ENCODE measurements around the gene OTOGL.

GRCh38 chr12:80116735-80117134 is 17.4 kb downstream of the OTOGL start:
- TF ChIP-seq POLR2AphosphoS5 (IDR thresholded peaks at IDR 0.05; ENCODE audit: low read depth, low read length) (no peak), TAF1 (IDR thresholded peaks at IDR 0.05; ENCODE audit: borderline replicate concordance, insufficient read depth, low read length) (no peak), FOXP2 (optimal IDR thresholded peaks at IDR 0.05; ENCODE audit: borderline replicate concordance, extremely low read depth, extremely low read length, insufficient read depth) (no peak)
